ENCODE measurements around the gene SORCS2. TPM values are rescaled to one million over a fixed set of nuclear protein-coding genes. Genes with fewer than 3 reads are reported as not detected.

The SORCS2 gene
- total RNA-seq, 1 donor from 2014 or later = 7.1 TPM

GRCh38 chr4:7297374-7297773 is 105.0 kb downstream of the SORCS2 start:
- no peak overlapping the region for H3K27ac Mint-ChIP-seq
- H3K4me1 Mint-ChIP-seq = no peaks in the 10 kb centered on the region
- no peak overlapping the region for H3K4me3 Mint-ChIP-seq
- TF ChIP-seq CTCF (IDR thresholded peaks at IDR 0.05; ENCODE audit: unreplicated experiment) = no peak
- DNase-seq (ENCODE audit: low spot score in 2 of 2, unreplicated experiment in 2 of 2) = no peak
- H3K36me3 Mint-ChIP-seq = no peaks in the 10 kb centered on the region
- H3K9me3 Mint-ChIP-seq = no peaks in the 10 kb centered on the region
- H3K27me3 Mint-ChIP-seq (ENCODE audit: low read depth) = peaks cover 17% of the 10 kb centered on the region

GRCh38 chr4:7297881-7298280 is 105.5 kb downstream of the SORCS2 start:
- TF ChIP-seq CTCF (IDR thresholded peaks at IDR 0.05; ENCODE audit: unreplicated experiment) = no peak
- DNase-seq (ENCODE audit: low spot score in 2 of 2, unreplicated experiment in 2 of 2) = no peak
- H3K9me3 Mint-ChIP-seq = no peaks in the 10 kb centered on the region
- H3K36me3 Mint-ChIP-seq = no peaks in the 10 kb centered on the region
- no peak overlapping the region for H3K4me3 Mint-ChIP-seq
- H3K27ac Mint-ChIP-seq = no peak overlapping the region
- no peaks in the 10 kb centered on the region for H3K4me1 Mint-ChIP-seq
- peaks cover 12% of the 10 kb centered on the region for H3K27me3 Mint-ChIP-seq (ENCODE audit: low read depth)

- H3K27ac Mint-ChIP-seq = no peak overlapping the region
Measured at GRCh38 chr4:7298619-7299009, 106.3 kb downstream of the SORCS2 start.

GRCh38 chr4:7299010-7299907 is 106.9 kb downstream of the SORCS2 start:
- no peak for TF ChIP-seq CTCF (IDR thresholded peaks at IDR 0.05; ENCODE audit: unreplicated experiment)
- no peaks in the 10 kb centered on the region for H3K9me3 Mint-ChIP-seq
- DNase-seq (ENCODE audit: low spot score in 2 of 2, unreplicated experiment in 2 of 2) = no peak
- peaks cover 4% of the 10 kb centered on the region for H3K27me3 Mint-ChIP-seq (ENCODE audit: low read depth)
- H3K4me3 Mint-ChIP-seq = no peak overlapping the region
- H3K4me1 Mint-ChIP-seq = no peaks in the 10 kb centered on the region
- H3K27ac Mint-ChIP-seq = no peak overlapping the region
- no peaks in the 10 kb centered on the region for H3K36me3 Mint-ChIP-seq

More at GRCh38 chr4:7298619-7299009, 106.3 kb downstream of the SORCS2 start:
- no peaks in the 10 kb centered on the region for H3K9me3 Mint-ChIP-seq
- DNase-seq (ENCODE audit: low spot score in 2 of 2, unreplicated experiment in 2 of 2) = no peak
- no peak for TF ChIP-seq CTCF (IDR thresholded peaks at IDR 0.05; ENCODE audit: unreplicated experiment)
- no peaks in the 10 kb centered on the region for H3K36me3 Mint-ChIP-seq
- no peaks in the 10 kb centered on the region for H3K4me1 Mint-ChIP-seq
- H3K27me3 Mint-ChIP-seq (ENCODE audit: low read depth) = peaks cover 10% of the 10 kb centered on the region
- H3K4me3 Mint-ChIP-seq = no peak overlapping the region

- Mint-ChIP-seq H3K4me1 (no peaks in the 10 kb centered on the region), H3K36me3 (no peaks in the 10 kb centered on the region), H3K4me3 (no peak overlapping the region), H3K27ac (no peak overlapping the region), H3K9me3 (no peaks in the 10 kb centered on the region), H3K27me3 (ENCODE audit: low read depth) (peaks cover 4% of the 10 kb centered on the region)
- no peak for DNase-seq (ENCODE audit: low spot score in 2 of 2, unreplicated experiment in 2 of 2)
- no peak for TF ChIP-seq CTCF (IDR thresholded peaks at IDR 0.05; ENCODE audit: unreplicated experiment)
Measured at GRCh38 chr4:7299908-7300710, 107.8 kb downstream of the SORCS2 start.

Data from mesothelial cell of epicardium (in vitro differentiated cells).